Lung microvascular endothelial cell (primary cell): ENCODE data around the gene ACP5. TPM values are rescaled to one million over a fixed set of nuclear protein-coding genes. Genes with fewer than 3 reads are reported as not detected.
"Not testable (repeated sequence)": the region's sequence is repeated elsewhere in the genome, so short reads cannot be mapped to it uniquely, and the experiment has no call there.

Experiments used
- DNase-seq, 2 donors: peaks; one replicate each; pipeline versions ENCODE4 v3.0.0 to v3.0.0-alpha.2; 2010; ENCODE audit warnings: low read depth in 2 of 2
- total RNA-seq: library from RNA; depleted of rRNA; stranded (reverse); fragments of >200 nt; gene quantifications from 2 replicates; pipeline ENCODE4 v1.2.1, GENCODE V29; 2014

ACP5 gene
- under 0.01 and 0.60 TPM in 2 replicates for total RNA-seq

GRCh38 chr19:11577451-11578257 lies at the start of gene ACP5:
TSS of gene ACP5 (minus strand) at chr19:11577645. CDS start at chr19:11577317, 328 bp downstream.
- no peak for DNase-seq

GRCh38 chr19:11626252-11626651 lies 48.8 kb upstream of the ACP5 start:
- no peak for DNase-seq

GRCh38 chr19:11624069-11624463 lies 46.6 kb upstream of the ACP5 start:
- no peak for DNase-seq

GRCh38 chr19:11622401-11622800 lies 45.0 kb upstream of the ACP5 start:
- DNase-seq = not testable (repeated sequence)

GRCh38 chr19:11620553-11620952 lies 43.1 kb upstream of the ACP5 start:
- DNase-seq = no peak

- DNase-seq = no peak
These were observed 40.0 kb upstream of the ACP5 start for GRCh38 chr19:11617180-11618062.

GRCh38 chr19:11612816-11613511 lies 35.5 kb upstream of the ACP5 start:
- DNase-seq = no peak

- no peak for DNase-seq
These were observed 34.3 kb upstream of the ACP5 start for GRCh38 chr19:11611730-11612129.

GRCh38 chr19:11606484-11606883 lies 29.0 kb upstream of the ACP5 start:
- no peak for DNase-seq

- DNase-seq = not testable (repeated sequence)
These were observed 22.3 kb upstream of the ACP5 start for GRCh38 chr19:11599704-11600103.

GRCh38 chr19:11598746-11599145 lies 21.3 kb upstream of the ACP5 start:
- DNase-seq = no peak

GRCh38 chr19:11598103-11598483 lies 20.6 kb upstream of the ACP5 start:
- DNase-seq = no peak

GRCh38 chr19:11597202-11598102 lies 20.0 kb upstream of the ACP5 start, which contains the start of gene ZNF627:
TSS of gene ZNF627 (plus strand) at chr19:11597483. CDS start at chr19:11597628, 145 bp downstream.
- DNase-seq = peak; percentile 98 to 99

GRCh38 chr19:11596156-11596555 lies 18.7 kb upstream of the ACP5 start:
- DNase-seq = no peak

GRCh38 chr19:11594084-11594483 lies 16.6 kb upstream of the ACP5 start:
- DNase-seq = no peak

- no peak for DNase-seq
These were observed 10.7 kb upstream of the ACP5 start for GRCh38 chr19:11587975-11588631.

- peak; percentile 60 to 72 for DNase-seq
These were observed 10.0 kb upstream of the ACP5 start for GRCh38 chr19:11587302-11587974.

- DNase-seq = no peak
These were observed 8.9 kb upstream of the ACP5 start for GRCh38 chr19:11586331-11586730.

GRCh38 chr19:11581740-11582139 lies 4.3 kb upstream of the ACP5 start:
- DNase-seq = peak in 1 of 2 donors; percentile 24

GRCh38 chr19:11580116-11580515 lies 2.7 kb upstream of the ACP5 start:
- DNase-seq = no peak
